Hepatocyte (in vitro differentiated cells): ENCODE measurements around the gene TAOK3. TPM values are rescaled to one million over a fixed set of nuclear protein-coding genes. Genes with fewer than 3 reads are reported as not detected.
A peak's percentile ranks its signal among the peaks of the same experiment; 100 is the strongest.
"Not testable (repeated sequence)": the region's sequence is repeated elsewhere in the genome, so short reads cannot be mapped to it uniquely, and the experiment has no call there.

Experiments used
- DNase-seq: peaks from one replicate; pipeline ENCODE4 v3.0.0-alpha.2; 2016; ENCODE audit warnings: low spot score
- H2AFZ ChIP-seq: fragments of 200-600 bp; sonication (generic); 2 replicates; pipeline ENCODE4 v1.6.0; 2016; ENCODE audit warnings: antibody characterized with exemption, mild to moderate bottlenecking
- H3K27ac ChIP-seq: fragments of 200-600 bp; sonication (generic); 2 replicates; pipeline ENCODE4 v1.5.1; 2016; ENCODE audit warnings: mild to moderate bottlenecking
- H3K27me3 ChIP-seq: fragments of 200-600 bp; sonication (generic); 2 replicates; pipeline ENCODE4 v1.6.1; 2016
- H3K36me3 ChIP-seq: fragments of 200-600 bp; sonication (generic); replicated peaks from 2 replicates; pipeline ENCODE4 v1.5.1; 2016; ENCODE audit warnings: low read depth; ENCODE audit not compliant: insufficient read depth
- H3K4me1 ChIP-seq: fragments of 200-600 bp; sonication (generic); 2 replicates; pipeline ENCODE4 v1.5.1; 2016; ENCODE audit warnings: mild to moderate bottlenecking, moderate library complexity; ENCODE audit not compliant: insufficient read depth
- H3K4me2 ChIP-seq: fragments of 200-600 bp; sonication (generic); 2 replicates; pipeline ENCODE4 v1.6.0; 2016
- H3K4me3 ChIP-seq: fragments of 200-600 bp; sonication (generic); 2 replicates; pipeline ENCODE4 v1.5.1; 2016; ENCODE audit warnings: mild to moderate bottlenecking
- H3K79me2 ChIP-seq: fragments of 200-600 bp; sonication (generic); 2 replicates; pipeline ENCODE4 v1.6.0; 2017; ENCODE audit warnings: mild to moderate bottlenecking
- H3K9me2 ChIP-seq: fragments of 200-600 bp; sonication (generic); replicated peaks from 2 replicates; pipeline ENCODE4 v1.6.0; 2017; ENCODE audit warnings: mild to moderate bottlenecking; ENCODE audit not compliant: insufficient read depth
- H3K9me3 ChIP-seq: fragments of 200-600 bp; sonication (generic); 2 replicates; pipeline ENCODE4 v1.5.1; 2016; ENCODE audit warnings: low read depth, mild to moderate bottlenecking
- H4K20me1 ChIP-seq: fragments of 200-600 bp; sonication (generic); 2 replicates; pipeline ENCODE4 v1.6.0; 2016; ENCODE audit warnings: mild to moderate bottlenecking; ENCODE audit not compliant: insufficient read depth, poor library complexity, severe bottlenecking
- EZH2 ChIP-seq: fragments of 200-600 bp; sonication (generic); IDR thresholded peaks from 2 replicates; pipeline ENCODE4 v1.6.1; 2016; ENCODE audit warnings: antibody characterized with exemption, mild to moderate bottlenecking, borderline replicate concordance
- EZH2phosphoT487 ChIP-seq: fragments of 200-600 bp; sonication (generic); IDR thresholded peaks from one replicate; pipeline ENCODE4 v1.6.1; 2018; ENCODE audit warnings: antibody characterized with exemption, mild to moderate bottlenecking, low read depth, moderate library complexity; ENCODE audit not compliant: unreplicated experiment, severe bottlenecking
- WGBS: methylation state at CpG from one replicate; pipeline ENCODE4 v1.1.6; 2016; ENCODE audit warnings: low lambda C conversion rate; ENCODE audit errors: missing lambda C conversion rate; 5-methylcytosine and 5-hydroxymethylcytosine counted together
- polyA plus RNA-seq: library from polyadenylated mRNA; unstranded; fragments of >200 nt; fragmentation: Nextera tagmentation; extraction: Ambion mirVana; gene quantifications from 2 replicates; pipeline ENCODE4 v1.2.1, GENCODE V29; 2016
- total RNA-seq: library from RNA; depleted of rRNA; stranded (reverse); fragments of >200 nt; gene quantifications from 2 replicates; pipeline ENCODE4 v1.2.3, GENCODE V29; 2014
- TF ChIP-seq, protein P1 (sequence below): fragments of 200-600 bp; sonication (generic); IDR thresholded peaks from 2 replicates; pipeline ENCODE4 v1.5.1; 2016; ENCODE audit warnings: antibody characterized with exemption, mild to moderate bottlenecking; ENCODE audit not compliant: poor library complexity

TAOK3 gene
- total and polyA plus RNA-seq, 2 experiments from 2014 or later: 19.1 to 28.7 TPM

DNA sequence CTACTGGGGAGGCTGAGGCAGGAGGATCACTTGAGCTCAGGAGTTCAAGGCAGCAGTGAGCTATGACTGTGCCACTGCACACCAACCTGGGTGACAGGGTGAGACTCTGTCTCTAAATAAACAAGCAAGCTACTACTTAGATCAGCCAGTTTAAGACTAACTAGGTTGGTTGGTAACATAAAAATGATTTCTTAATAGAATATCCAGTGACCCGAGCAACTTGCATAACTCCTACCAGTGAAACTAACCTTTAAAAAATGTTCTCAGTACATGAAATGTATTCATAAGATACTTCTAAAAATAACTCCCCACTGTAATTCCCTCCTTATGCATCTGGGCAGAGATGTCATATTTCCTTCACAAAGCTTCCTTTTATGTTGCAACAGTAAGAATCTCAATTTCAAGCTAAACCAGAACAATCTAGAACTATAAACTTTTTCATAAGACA, 15.9 kb downstream of the TAOK3 start:
- no peaks in the 10 kb centered on the region for H3K9me2 ChIP-seq
- H3K4me2 ChIP-seq: peak overlapping the region; percentile 30
- no peaks in the 10 kb centered on the region for H4K20me1 ChIP-seq
- no peaks in the 10 kb centered on the region for H3K36me3 ChIP-seq
- DNase-seq: no peak
- 46% methylated on average over 1 of the region's 1 CpG for WGBS
- H3K27me3 ChIP-seq: no peaks in the 10 kb centered on the region
- peaks cover 20% of the 10 kb centered on the region for H3K79me2 ChIP-seq
- TF ChIP-seq EZH2: no peak
- TF ChIP-seq EZH2phosphoT487: no peak
- TF ChIP-seq, protein P1, sequence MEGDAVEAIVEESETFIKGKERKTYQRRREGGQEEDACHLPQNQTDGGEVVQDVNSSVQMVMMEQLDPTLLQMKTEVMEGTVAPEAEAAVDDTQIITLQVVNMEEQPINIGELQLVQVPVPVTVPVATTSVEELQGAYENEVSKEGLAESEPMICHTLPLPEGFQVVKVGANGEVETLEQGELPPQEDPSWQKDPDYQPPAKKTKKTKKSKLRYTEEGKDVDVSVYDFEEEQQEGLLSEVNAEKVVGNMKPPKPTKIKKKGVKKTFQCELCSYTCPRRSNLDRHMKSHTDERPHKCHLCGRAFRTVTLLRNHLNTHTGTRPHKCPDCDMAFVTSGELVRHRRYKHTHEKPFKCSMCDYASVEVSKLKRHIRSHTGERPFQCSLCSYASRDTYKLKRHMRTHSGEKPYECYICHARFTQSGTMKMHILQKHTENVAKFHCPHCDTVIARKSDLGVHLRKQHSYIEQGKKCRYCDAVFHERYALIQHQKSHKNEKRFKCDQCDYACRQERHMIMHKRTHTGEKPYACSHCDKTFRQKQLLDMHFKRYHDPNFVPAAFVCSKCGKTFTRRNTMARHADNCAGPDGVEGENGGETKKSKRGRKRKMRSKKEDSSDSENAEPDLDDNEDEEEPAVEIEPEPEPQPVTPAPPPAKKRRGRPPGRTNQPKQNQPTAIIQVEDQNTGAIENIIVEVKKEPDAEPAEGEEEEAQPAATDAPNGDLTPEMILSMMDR: no peak
- peak overlapping the region; percentile 73 for H3K27ac ChIP-seq
- no peak overlapping the region for H2AFZ ChIP-seq
- peaks cover 8% of the 10 kb centered on the region for H3K4me1 ChIP-seq
- H3K9me3 ChIP-seq: no peaks in the 10 kb centered on the region
- no peak overlapping the region for H3K4me3 ChIP-seq

DNA sequence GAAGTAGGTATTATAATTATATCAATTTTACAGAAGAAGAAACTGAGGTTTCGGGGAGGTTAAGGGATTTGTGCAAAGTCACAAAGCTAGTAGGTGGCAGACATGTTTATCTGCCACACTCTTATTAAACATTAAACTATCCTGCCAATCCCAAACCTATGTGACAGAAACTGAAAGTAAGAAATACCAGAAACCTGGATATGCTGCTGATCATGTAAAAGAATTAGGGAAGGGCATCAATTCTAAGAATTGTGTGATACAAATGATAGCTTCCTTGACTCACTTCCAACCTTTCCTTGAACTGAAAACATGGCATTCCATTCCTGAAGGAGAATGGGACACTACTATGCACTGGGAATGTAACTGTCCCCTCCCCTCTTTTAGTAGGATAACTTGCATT, 16.9 kb downstream of the TAOK3 start:
- Histone ChIP-seq H3K4me2 (no peak overlapping the region), H3K9me3 (no peaks in the 10 kb centered on the region), H2AFZ (no peak overlapping the region), H4K20me1 (no peaks in the 10 kb centered on the region), H3K27ac (no peak overlapping the region), H3K79me2 (peaks cover 19% of the 10 kb centered on the region), H3K36me3 (no peaks in the 10 kb centered on the region), H3K9me2 (no peaks in the 10 kb centered on the region), H3K27me3 (no peaks in the 10 kb centered on the region), H3K4me3 (no peak overlapping the region), H3K4me1 (peaks cover 8% of the 10 kb centered on the region)
- WGBS: 97% methylated on average over 1 of the region's 1 CpG
- TF ChIP-seq EZH2 (no peak), EZH2phosphoT487 (no peak)
- TF ChIP-seq, protein P1: no peak
- no peak for DNase-seq

DNA sequence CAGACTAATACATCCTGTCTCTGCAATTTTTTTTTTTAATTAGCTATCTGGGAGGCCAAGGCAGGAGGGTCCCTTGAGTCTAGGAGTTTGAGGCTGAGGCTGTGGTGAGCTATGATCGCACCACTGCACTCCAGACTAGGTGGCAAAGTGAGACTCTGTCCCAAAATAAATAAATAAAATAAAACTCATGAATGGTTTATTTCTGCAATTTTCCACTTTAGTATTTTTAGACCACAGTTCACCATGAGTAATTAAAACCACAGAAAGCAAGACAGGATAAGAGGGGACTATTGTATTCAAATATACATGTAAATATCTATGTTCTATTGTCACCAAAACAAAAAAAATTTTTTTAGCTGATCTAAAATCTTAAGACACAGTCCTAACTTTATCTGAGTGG, 17.8 kb downstream of the TAOK3 start:
- no peaks in the 10 kb centered on the region for H3K9me3 ChIP-seq
- no peak overlapping the region for H3K4me2 ChIP-seq
- TF ChIP-seq EZH2: no peak
- no peak for TF ChIP-seq EZH2phosphoT487
- TF ChIP-seq, protein P1: no peak
- peaks cover 19% of the 10 kb centered on the region for H3K79me2 ChIP-seq
- no peak overlapping the region for H3K27ac ChIP-seq
- WGBS: 88% methylated on average over 1 of the region's 1 CpG
- peaks cover 8% of the 10 kb centered on the region for H3K4me1 ChIP-seq
- no peak for DNase-seq
- H3K9me2 ChIP-seq: no peaks in the 10 kb centered on the region
- no peaks in the 10 kb centered on the region for H3K36me3 ChIP-seq
- H2AFZ ChIP-seq: no peak overlapping the region
- H4K20me1 ChIP-seq: no peaks in the 10 kb centered on the region
- H3K27me3 ChIP-seq: no peaks in the 10 kb centered on the region
- no peak overlapping the region for H3K4me3 ChIP-seq

DNA sequence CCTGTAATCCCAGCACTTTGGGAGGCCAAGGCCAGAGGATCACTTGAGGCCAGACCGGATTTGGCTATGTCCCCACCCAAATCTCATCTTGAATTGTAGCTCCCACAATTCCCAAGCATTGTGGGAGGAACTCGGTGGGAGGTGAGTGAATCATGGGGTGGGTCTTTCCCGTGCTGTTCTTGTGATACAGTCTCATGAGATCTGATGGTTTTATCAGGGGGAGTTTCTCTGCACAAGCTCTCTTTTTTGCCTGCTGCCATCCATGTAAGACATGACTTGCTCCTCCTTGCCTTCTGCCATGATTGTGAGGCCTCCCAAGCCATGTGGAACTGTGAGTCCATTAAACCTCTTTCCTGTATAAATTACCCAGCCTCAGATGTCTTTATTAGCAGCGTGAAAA, 18.2 kb downstream of the TAOK3 start:
- H3K27me3 ChIP-seq: not testable (repeated sequence)
- peaks cover 22% of the 10 kb centered on the region for H3K79me2 ChIP-seq
- 95% methylated on average over 4 of the region's 4 CpGs for WGBS

More for the DNA sequence above, 18.2 kb downstream of the TAOK3 start:
- H4K20me1 ChIP-seq, H2AFZ ChIP-seq, H3K9me2 ChIP-seq, H3K4me3 ChIP-seq, H3K4me1 ChIP-seq, H3K27ac ChIP-seq, DNase-seq, H3K36me3 ChIP-seq, H3K9me3 ChIP-seq, H3K4me2 ChIP-seq: not testable (repeated sequence)
